Activated T-cell treated with anti-CD3 and anti-CD28 coated beads for 24 hours (primary cell): ENCODE measurements around the gene OR52E2.
"Not testable (repeated sequence)": the region's sequence is repeated elsewhere in the genome, so short reads cannot be mapped to it uniquely, and the experiment has no call there.

Source experiments
- DNase-seq: peaks from one replicate; pipeline ENCODE4 v3.0.0-alpha.2; 2020; ENCODE audit warnings: low read depth

The OR52E2 gene

DNA sequence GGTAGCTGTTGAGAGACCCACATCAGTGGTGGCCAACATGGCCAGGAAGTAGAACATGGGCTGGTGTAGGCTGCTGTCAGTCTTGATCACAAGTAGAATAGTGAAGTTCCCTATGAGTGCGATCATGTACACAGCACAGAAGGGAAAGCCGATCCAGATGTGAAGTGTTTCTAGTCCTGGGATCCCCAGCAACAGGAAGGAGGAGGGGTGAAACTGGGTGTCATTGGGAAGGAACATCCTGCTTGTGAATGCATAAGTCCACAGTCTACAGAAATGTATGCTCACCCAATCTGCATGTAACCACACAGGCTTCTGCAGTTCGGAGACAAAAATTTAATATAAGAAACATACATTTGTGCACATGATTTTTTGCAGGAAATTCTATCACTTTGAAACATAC, at the start of gene OR52E2:
Gene OR52E2, minus strand, starts transcription at position 237 of the 400 bp plus-strand sequence. Its CDS starts 0 bp downstream, at position 237.
- no peak for DNase-seq

DNA sequence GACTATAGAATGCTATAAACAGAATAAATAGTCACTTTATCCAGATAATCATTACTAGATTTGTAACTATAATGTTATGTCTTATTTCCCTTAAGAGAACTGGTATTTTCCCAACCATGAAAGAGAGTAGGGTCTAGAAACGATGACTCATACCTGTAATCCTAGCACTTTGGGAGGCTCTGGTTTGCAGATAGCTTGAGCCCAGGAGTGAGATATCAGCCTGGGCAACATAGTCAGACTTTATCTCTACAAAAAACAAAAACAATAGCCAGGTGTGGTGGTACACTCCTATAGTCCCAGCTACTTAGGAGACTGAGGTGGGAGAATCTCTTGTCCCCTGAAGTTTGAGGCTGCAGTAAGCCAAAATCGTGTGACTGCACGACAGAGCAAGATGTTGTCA, 47.9 kb upstream of the OR52E2 start:
- DNase-seq: no peak

DNA sequence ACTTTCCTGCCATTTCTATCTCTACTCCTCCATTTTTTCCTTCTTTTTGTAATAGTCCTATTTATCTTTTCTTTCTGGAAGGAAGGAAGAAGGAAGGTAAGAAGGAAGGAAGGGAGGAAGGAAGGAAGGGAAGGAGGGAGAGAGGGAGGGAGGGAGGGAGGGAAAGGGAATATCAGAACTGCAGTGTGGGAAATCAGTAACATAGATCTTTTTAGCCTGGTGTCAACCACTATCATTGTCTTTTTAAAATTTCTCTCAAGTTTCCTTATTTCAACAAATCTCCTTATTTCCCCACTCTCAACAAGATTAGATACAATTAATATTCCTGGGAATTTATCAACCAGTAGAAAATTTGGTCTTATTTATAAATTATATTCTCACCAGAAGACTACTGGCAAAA, 43.6 kb upstream of the OR52E2 start:
- DNase-seq: no peak

DNA sequence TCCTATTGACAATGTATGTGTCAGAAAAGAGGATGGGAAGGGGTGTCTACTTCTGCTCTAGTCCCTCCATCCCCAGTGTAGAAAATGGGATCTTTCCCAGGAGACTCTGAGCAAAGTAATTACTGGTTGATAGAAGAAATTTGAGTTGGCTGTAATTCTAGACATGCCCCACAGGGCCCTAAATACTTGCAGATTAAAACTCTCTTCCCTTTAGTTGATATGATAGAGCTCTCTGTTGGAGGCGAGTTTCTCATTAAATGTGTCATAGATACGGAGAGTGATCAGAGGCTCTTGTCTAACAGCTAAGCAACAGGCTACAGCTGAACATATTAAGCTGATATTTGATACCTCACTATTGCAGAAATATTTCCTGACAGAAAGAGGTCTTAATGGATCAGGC, 42.8 kb upstream of the OR52E2 start:
- DNase-seq: no peak

DNA sequence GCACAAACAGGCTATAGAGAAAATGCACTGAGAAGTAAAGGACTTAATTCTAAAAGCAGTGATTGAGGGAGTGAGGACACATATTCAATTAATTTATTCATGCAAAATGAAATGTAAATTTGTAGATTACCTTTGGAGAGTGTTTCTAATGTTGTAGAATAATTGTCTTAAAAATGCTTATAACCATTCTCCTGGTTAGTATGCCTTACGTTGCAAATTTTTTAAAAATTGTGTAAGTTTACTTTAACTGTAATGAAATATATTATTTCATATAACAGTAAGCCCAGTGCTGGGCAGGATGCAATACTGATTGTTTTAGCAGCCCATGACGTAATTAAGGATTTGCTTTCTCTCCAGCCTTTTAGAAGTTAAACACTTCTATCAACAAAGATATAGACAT, 36.6 kb upstream of the OR52E2 start:
- DNase-seq: no peak

DNA sequence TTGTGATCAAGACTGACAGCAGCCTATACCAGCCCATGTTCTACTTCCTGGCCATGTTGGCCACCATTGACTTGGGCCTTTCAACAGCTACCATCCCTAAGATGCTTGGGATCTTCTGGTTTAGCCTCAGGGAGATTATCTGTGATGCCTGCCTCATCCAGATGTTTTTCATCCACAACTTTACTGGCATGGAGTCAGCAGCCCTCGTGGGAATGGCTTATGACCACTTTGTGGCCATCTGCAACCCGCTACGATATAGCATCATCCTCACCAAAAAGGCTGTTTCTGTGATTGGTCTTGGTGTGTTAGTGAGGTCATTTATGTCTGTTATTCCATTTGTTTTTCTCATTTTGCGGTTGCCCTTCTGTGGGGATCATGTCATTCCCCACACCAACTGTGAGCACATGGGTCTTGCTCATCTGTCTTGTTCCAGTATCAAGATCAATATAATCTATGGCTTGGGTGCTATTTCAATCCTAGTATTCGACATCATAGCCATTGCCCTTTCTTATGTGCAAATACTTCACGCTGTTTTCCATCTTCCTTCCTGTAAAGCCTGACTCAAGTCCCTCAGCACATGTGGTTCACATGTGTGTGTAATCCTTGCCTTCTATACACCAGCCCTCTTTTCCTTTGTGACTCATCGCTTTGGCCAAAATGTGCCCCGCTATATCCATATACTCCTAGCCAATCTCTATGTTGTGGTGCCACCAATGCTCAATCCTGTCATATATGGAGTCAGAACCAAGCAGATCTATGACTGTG, 33.6 kb upstream of the OR52E2 start:
- DNase-seq: no peak

DNA sequence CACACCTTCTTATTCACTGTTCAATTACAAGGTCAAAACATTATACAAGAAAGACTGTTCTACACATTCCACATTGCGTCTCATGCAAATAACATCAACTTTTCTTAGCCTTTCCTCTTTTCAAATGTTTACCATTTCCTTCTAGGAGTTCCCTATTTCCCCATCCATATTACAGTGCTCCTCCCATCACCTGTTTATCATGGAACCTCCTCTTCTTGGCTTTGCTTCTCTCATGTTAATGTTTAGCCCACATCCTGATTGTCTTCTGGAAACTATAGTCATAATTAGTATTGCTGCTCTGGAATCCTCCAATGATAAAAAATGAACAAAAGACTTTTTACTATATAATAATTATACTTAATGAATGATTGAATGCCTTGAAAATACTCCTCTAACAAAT, 31.2 kb upstream of the OR52E2 start:
- no peak for DNase-seq

DNA sequence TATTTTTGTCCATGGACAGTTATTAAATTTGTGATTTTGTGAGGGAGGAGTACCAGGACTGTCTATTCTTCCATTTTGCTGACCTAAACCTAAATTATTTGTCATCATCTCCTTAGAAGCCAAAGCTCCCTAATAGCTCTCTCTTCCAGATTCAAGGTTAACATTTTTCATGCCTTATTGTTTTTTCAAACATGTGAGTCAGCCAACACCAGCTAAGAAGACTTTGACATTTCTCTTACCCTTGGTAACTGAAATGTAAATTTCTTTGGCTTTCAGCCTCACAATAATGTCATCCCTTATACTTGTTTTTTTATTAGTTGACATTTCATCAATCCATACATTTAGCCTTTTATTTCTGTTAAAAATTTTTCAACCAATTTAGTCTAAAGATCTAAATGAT, 29.1 kb upstream of the OR52E2 start:
- no peak for DNase-seq

DNA sequence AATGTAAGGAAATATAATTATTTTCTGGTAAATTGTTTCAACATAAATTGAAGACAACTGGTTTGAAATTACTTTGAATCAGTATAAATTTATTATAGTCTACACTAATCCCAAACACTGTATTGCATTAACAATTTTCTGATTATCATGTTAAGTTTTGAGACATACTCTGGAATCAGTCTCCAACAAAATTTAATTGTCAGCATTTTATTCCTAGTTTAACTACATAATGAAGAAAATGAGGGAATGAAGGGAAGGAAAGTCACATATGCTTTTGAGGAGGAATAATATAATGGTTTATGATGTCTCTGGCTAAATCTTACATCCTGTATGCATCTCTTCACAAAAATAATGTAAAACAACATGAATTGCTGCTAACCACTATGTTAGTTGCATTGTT, 24.2 kb upstream of the OR52E2 start:
- DNase-seq: no peak

DNA sequence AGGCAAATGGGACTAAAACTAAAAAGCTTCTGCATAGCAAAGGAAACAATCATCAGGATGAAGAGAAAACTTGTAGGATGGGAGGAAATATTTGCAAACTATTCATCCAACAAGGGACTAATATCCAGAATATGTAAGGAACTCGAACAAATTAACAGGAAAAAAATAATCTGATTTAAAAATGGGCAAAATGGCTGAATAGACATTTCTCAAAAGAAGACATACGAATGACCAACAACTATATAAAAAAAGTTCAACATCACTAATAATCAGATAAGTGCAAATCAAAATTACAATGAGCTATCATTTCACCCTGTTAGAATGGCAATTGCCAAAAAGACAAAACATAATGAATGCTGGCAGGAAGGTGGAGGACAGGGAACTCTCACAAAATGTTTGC, 22.0 kb upstream of the OR52E2 start:
- no peak for DNase-seq

DNA sequence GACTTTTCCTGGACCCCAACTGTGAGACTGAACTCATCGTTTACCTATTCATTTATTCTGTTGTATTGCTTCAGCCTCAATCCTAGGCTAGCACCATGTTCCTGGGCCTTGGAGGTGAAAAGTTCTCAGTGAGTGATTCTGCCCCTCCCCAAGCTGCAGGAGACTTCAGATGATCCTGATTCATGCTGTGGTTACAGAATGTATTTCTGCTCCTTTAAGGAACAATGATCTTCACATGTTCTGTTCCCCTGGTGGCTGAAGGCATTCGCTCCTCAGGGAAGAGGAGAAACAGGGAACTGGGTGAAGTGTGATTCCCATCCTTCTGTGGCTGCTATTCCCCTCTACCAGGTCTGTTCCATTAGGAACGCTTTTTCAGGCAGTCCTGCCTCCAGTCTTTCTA, 12.4 kb upstream of the OR52E2 start:
- DNase-seq: no peak

DNA sequence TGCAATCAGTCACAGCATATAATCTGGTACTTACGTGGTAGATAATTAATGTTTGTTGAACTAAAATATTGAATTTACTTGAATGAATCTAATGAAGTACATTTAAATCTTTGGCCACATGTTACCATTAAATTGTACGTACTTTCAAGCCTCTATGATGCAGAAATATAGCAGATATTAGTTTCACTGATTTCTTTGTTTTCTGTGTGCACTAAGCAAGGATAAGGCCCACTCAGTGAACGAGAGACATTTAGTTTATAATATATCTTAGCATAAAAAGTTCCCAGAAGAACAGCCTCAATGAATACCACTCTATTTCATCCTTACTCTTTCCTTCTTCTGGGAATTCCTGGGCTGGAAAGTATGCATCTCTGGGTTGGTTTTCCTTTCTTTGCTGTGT, 9.8 kb upstream of the OR52E2 start, which contains the start of gene OR52E1:
Gene OR52E1, plus strand, starts transcription at position 301 of the 400 bp plus-strand sequence.
- DNase-seq: no peak

DNA sequence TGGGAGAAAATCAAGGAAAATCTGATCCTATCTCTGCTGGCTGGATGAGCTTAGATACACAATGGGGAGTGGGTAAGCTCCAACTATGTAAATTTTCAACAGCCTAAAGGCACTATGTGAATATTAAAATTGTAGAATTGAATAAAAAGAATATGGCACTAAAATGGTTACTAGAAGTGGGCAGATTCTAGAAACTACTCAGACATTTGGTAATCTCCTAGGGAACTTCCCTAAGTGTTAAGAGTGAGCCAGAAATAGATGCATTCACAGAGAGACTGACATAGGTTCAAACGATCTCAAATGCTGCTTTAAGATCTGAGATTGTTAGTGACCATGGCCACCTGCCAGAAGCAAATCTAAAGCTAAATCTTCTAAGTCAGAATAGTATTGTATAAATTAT, 5.6 kb upstream of the OR52E2 start:
- no peak for DNase-seq

DNA sequence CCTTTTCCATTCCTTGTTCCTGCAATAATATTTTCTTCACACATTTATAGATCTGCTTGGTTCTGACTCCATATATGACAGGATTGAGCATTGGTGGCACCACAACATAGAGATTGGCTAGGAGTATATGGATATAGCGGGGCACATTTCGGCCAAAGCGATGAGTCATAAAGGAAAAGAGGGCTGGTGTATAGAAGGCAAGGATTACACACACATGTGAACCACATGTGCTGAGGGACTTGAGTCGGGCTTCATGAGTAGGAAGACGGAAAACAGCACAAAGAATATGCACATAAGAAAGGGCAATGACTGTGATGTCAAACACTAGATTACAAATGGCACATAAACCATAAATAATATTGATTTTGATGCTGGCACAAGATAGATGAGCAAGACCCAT, 748 bp downstream of the OR52E2 start:
- DNase-seq: not testable (repeated sequence)

DNA sequence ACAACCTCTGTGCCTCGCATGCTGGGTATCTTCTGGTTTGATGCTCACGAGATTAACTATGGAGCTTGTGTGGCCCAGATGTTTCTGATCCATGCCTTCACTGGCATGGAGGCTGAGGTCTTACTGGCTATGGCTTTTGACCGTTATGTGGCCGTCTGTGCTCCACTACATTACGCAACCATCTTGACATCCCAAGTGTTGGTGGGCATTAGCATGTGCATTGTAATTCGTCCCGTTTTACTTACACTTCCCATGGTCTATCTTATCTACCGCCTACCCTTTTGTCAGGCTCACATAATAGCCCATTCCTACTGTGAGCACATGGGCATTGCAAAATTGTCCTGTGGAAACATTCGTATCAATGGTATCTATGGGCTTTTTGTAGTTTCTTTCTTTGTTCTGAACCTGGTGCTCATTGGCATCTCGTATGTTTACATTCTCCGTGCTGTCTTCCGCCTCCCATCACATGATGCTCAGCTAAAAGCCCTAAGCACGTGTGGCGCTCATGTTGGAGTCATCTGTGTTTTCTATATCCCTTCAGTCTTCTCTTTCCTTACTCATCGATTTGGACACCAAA, 12.6 kb downstream of the OR52E2 start:
- DNase-seq: no peak

DNA sequence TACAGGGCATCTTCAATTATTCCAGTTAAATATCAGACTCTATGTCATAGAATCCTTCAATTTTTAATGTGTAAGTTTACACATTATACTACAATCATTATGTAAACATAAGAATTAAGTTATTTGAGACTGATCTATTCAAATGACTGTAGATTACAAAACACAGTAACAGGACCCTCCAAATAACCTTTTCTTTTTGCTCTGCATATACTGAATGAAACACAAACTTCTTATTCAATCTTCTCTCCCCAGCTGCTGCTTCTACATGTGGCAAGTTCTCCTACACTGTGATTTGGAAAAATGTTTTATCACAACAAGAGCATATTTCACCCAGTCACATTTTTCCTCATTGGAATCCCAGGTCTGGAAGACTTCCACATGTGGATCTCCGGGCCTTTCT, 13.2 kb downstream of the OR52E2 start, which contains the start of gene OR52J3:
Gene OR52J3, plus strand, starts transcription at position 301 of the 400 bp plus-strand sequence. Its CDS starts 0 bp downstream, at position 301.
- DNase-seq: no peak

DNA sequence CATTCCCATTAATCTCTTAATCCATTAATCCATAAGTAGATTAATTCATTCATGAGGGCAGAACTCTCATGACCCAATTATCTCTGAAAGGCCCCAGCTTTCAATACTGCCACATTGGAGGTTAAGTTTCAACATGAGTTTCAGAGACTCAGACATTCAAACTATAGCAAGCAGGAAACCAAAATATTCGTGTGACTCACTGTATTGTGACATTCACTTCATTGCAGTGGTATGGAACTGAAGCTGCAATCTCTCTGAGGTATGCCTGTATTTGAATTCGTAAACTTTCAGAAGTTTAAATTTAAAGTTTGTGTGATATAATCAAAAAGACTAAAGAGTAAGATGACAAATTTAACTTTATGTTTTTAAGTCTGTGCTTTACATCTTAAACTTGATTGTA, 16.0 kb downstream of the OR52E2 start:
- no peak for DNase-seq

DNA sequence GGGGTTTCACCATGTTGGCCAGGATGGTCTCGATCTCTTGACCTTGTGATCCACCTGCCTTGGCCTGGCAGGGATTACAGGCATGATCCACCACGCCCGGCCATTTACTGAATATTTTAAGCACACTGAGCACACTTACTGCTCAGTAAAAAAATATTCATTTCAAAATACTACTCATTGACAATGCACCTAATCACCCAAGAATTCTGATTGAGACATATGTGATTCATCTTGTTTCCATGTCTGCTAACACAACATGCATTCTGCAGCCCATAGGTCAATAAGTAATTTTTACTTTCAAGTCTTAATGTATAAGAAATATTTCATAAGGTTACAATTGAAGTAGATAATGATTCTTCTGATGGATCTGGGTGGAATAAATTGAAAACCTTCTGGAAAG, 17.3 kb downstream of the OR52E2 start:
- no peak for DNase-seq

DNA sequence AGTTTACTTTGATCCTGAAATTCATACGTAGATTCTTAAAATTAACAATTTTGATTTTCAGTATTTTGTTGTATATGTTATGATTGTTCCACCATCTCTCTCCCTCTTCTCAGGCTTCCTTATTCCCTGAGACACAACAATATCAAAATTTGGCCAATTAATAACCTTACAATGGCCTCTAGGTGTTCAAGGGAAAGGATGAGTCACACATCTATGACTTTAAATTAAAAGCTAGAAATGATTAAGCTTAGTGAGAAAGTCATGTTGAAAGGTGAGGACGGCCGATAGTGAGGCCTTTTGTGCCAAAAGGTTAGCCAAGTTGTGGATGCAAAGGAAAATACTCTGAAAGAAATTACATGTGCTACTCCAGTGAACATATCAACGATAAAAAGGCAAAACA, 18.6 kb downstream of the OR52E2 start:
- DNase-seq: no peak

DNA sequence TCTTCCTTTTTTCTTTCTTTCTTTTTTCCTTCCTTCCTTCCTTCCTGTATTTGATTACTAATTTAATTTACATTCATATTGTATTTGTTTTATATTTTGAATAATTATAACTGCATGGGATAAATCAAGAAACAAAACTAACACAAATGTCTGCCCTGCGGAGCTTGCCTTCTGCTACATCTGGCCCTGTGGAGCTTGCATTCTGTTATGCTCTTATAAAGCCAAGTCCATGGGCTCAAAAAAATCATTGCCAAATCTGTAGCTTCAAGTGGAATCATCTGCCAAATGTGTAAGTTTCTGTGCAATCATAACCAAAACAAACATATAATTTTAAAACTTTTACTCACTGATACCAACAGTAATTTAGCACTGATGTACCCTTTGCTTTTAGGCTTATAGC, 21.1 kb downstream of the OR52E2 start:
- no peak for DNase-seq

DNA sequence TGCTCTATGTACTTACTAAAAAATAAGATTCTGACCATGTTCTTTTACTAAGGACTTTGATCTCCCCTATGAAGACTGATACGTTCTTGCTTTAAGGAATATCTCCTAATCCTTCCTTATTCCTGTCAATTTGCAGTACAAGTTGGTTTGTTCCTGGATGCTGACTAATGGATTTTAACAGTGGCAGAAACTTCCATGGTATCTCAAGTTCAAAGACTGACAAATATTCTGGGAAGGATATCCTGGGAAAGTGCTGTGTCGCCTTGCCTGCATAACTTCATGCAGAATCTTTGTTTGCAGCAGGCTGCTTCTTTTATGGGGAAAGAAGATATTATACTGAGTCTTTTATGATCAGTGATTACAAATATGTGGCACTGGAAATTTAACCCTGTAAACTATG, 21.5 kb downstream of the OR52E2 start:
- DNase-seq: no peak

DNA sequence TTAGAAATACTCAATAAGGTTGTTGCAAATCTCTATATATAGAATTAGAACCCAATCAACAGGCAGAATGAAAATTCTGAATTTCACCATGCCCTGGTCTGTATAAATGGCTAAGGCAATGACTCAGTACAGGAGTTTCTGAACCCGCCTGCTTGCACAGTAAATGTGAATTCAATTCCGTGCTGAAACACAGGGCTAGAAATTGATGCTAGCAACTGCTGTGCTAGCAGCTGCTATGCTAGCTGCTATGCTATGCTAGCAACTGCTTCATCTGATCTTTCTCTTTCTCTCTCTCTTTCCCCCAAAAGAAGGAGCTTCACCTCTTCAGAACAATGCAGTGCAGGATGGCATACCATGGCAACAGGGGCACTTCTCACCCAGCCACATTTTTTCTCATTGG, 22.8 kb downstream of the OR52E2 start:
- no peak for DNase-seq

DNA sequence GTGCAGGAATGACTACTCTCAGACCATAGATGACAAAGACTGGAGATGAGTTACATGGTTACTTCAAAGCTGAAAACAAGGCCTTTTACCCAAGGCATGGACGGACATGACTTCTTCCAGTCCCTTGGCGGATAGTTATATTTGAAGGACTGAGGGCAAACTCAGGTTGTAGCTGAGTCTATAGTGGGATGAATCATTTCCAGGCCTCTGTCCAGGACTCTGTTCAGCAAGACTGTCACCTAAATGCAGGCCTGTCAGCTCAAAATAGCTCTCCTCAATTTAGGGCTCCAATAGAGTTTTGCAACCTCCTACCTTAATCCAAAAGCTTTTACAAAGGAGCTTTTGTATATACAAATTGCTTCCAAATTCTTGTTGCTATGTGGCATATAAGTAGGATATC, 37.4 kb downstream of the OR52E2 start:
- no peak for DNase-seq

DNA sequence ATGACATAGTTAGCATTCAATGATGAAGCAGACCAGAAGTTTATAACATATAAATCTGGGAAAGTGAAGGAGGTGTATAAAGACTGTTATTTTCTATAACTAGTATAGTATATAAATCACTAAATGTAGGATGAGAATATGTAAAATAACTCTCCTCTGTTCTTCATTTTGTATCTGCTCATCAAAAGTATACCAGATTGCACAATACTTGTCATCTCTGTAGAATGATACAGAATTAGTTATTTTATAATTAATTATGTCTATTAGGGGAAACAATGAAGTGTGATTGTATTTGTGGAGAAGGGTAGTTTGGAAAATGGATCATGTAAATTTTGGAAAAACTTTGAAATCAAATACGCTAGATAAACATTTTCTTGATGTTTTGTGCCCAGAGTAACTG, 46.4 kb downstream of the OR52E2 start:
- DNase-seq: no peak
